Measurements from ENCODE around the gene XIST.

DNA sequence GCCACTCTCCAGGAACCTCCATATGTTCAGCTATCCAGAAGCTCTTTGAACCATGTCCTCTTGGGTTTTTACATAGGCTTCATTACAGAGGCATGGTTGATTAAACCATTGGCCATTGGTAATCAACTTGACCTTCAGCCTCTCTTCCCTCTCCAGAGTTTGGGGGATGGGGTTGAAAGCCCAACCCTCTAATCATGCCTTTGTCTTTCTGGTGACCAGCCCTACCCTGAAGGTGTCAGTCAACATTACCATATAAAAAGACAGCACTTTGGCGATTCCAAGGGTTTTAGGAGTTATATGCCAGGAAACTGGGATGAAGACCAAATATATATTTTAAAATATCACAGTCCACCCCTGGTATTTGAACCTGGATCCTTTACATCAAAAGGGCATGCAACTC, 67.0 kb downstream of the XIST start:
- TF ChIP-seq, protein P1, sequence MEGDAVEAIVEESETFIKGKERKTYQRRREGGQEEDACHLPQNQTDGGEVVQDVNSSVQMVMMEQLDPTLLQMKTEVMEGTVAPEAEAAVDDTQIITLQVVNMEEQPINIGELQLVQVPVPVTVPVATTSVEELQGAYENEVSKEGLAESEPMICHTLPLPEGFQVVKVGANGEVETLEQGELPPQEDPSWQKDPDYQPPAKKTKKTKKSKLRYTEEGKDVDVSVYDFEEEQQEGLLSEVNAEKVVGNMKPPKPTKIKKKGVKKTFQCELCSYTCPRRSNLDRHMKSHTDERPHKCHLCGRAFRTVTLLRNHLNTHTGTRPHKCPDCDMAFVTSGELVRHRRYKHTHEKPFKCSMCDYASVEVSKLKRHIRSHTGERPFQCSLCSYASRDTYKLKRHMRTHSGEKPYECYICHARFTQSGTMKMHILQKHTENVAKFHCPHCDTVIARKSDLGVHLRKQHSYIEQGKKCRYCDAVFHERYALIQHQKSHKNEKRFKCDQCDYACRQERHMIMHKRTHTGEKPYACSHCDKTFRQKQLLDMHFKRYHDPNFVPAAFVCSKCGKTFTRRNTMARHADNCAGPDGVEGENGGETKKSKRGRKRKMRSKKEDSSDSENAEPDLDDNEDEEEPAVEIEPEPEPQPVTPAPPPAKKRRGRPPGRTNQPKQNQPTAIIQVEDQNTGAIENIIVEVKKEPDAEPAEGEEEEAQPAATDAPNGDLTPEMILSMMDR (IDR thresholded peaks at IDR 0.05; ENCODE audit: borderline replicate concordance, extremely low read depth, low read length, poor library complexity, severe bottlenecking), result no peak
- TF ChIP-seq EZH2 (IDR thresholded peaks at IDR 0.05; ENCODE audit: borderline replicate concordance, low read depth, low read length, severe bottlenecking), result no peak
